ENCODE data around the gene SALL2. TPM values are rescaled to one million over a fixed set of nuclear protein-coding genes. Genes with fewer than 3 reads are reported as not detected.

SALL2 gene
- total RNA-seq, 1 donor from 2014 or later = 75.8 TPM

Other genes starting within 250 kb of the SALL2 start
- 0.19 and 0.63 TPM in 2 replicates for gene RPGRIP1, start 246.3 kb downstream of the SALL2 start, total RNA-seq (ENCODE audit: low replicate concordance)
- 74.2 and 122 TPM in 2 replicates for gene SUPT16H, start 142.3 kb downstream of the SALL2 start, total RNA-seq (ENCODE audit: low replicate concordance)
- 90.4 and 112 TPM in 2 replicates for gene CHD8, start 70.2 kb downstream of the SALL2 start, total RNA-seq (ENCODE audit: low replicate concordance)
- 20.7 and 29.4 TPM in 2 replicates for gene RAB2B, start 49.4 kb downstream of the SALL2 start, total RNA-seq (ENCODE audit: low replicate concordance)
- gene TOX4, start 49.2 kb downstream of the SALL2 start, total RNA-seq (ENCODE audit: low replicate concordance) = 73.8 and 75.4 TPM in 2 replicates
- 50.2 and 68.6 TPM in 2 replicates for gene METTL3, start 15.0 kb downstream of the SALL2 start, total RNA-seq (ENCODE audit: low replicate concordance)
- gene OR10G3, start 53.7 kb upstream of the SALL2 start, total RNA-seq (ENCODE audit: low replicate concordance) = not detected in 2 replicates
- not detected in 2 replicates for gene OR10G2, start 108.6 kb upstream of the SALL2 start, total RNA-seq (ENCODE audit: low replicate concordance)
- not detected in 2 replicates for gene OR4E2, start 127.5 kb upstream of the SALL2 start, total RNA-seq (ENCODE audit: low replicate concordance)
- gene OR4E1, start 147.5 kb upstream of the SALL2 start, total RNA-seq (ENCODE audit: low replicate concordance) = not detected in 2 replicates